ENCODE results near the gene YBX2.
"Not testable (repeated sequence)": the region's sequence is repeated elsewhere in the genome, so short reads cannot be mapped to it uniquely, and the experiment has no call there.

Gene YBX2

GRCh38 chr17:7262192-7262934, 32.1 kb downstream of the YBX2 start, which contains the start of gene CLDN7:
Gene CLDN7 (minus strand): TSS chr17:7262478. CDS start chr17:7262043, 435 bp downstream.
- no peak for DNase-seq

- DNase-seq: no peak
Measured at GRCh38 chr17:7261379-7262191, 32.9 kb downstream of the YBX2 start.

- no peak for DNase-seq
Measured at GRCh38 chr17:7260651-7261378, 33.6 kb downstream of the YBX2 start.

GRCh38 chr17:7260151-7260550, 34.3 kb downstream of the YBX2 start:
- no peak for DNase-seq

- no peak for DNase-seq
Measured at GRCh38 chr17:7259555-7259889, 34.9 kb downstream of the YBX2 start.

GRCh38 chr17:7258731-7259554, 35.5 kb downstream of the YBX2 start:
- peak; percentile 86 for DNase-seq

GRCh38 chr17:7256766-7257456, 37.5 kb downstream of the YBX2 start:
- DNase-seq: no peak

GRCh38 chr17:7254511-7254910, 39.9 kb downstream of the YBX2 start:
- DNase-seq: no peak

- DNase-seq: no peak
Measured at GRCh38 chr17:7253082-7253481, 41.4 kb downstream of the YBX2 start.

- DNase-seq: peak; percentile 94
Measured at GRCh38 chr17:7252176-7253043, 42.0 kb downstream of the YBX2 start, which contains the start of gene ELP5. Gene ELP5 (plus strand): TSS chr17:7252215. CDS start chr17:7252551, 336 bp downstream.

GRCh38 chr17:7251661-7252175, 42.7 kb downstream of the YBX2 start, which contains the start of gene CTDNEP1:
Gene CTDNEP1 (minus strand): TSS chr17:7251734. CDS start chr17:7251296, 438 bp downstream.
- DNase-seq: peak; percentile 100

- DNase-seq: peak; percentile 34
Measured at GRCh38 chr17:7250695-7251627, 43.5 kb downstream of the YBX2 start.

GRCh38 chr17:7249830-7250229, 44.6 kb downstream of the YBX2 start:
- peak; percentile 43 for DNase-seq

- DNase-seq: no peak
Measured at GRCh38 chr17:7249214-7249613, 45.2 kb downstream of the YBX2 start.

GRCh38 chr17:7248796-7249195, 45.6 kb downstream of the YBX2 start:
- DNase-seq: no peak

GRCh38 chr17:7246779-7247178, 47.7 kb downstream of the YBX2 start:
- DNase-seq: no peak

- DNase-seq: not testable (repeated sequence)
Measured at GRCh38 chr17:7243838-7244237, 50.6 kb downstream of the YBX2 start.

GRCh38 chr17:7243453-7243729, 51.0 kb downstream of the YBX2 start:
- DNase-seq: no peak

- DNase-seq: peak; percentile 96
Measured at GRCh38 chr17:7242717-7243452, 51.6 kb downstream of the YBX2 start.
